GM19455 (cell line): Measurements from ENCODE around the gene SH3RF1.

Experiments used
- ATAC-seq: cut with Tn5 transposase; IDR thresholded peaks from one replicate; pipeline ENCODE4 v1.9.1; 2021; ENCODE audit not compliant: unreplicated experiment

SH3RF1 gene

GRCh38 chr4:169139021-169139420 is 131.7 kb downstream of the SH3RF1 start:
- no peak for ATAC-seq

GRCh38 chr4:169137558-169137920 is 133.2 kb downstream of the SH3RF1 start:
- ATAC-seq, result no peak

DNA sequence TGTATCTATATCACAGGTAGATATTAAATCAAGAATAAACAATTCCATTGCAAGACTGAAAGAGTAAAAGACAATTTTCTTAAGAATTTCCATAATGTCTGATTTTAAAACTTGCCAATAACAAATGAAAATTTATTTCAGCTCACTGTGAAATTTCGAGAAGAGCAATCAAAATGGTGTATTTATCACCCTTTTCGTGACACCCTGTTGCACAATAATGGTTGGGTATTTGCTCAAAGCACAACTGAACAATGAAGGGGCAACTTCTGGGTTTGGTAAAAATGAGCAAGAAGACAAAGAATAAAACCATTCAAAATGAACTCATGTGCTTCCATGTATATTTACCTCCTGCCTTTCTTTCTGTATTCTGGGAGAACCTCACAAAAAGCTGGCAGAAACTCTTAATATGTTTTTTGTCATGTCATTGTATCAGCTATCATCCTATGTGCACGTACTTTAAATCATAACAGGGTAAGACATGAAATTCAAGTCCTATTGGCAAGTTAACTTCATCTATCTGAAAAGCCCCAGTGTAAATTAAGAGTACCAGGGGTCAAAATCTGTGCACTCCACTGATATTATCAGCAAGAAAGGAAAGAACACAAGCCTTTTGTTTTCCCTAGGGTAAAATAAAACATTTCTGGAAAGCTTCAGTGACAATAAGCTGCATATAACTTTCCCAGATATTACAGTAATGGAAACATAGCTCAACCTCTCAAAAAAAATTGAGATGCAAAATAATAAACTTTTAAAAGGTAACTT is 133.8 kb downstream of the SH3RF1 start:
- no peak for ATAC-seq

DNA sequence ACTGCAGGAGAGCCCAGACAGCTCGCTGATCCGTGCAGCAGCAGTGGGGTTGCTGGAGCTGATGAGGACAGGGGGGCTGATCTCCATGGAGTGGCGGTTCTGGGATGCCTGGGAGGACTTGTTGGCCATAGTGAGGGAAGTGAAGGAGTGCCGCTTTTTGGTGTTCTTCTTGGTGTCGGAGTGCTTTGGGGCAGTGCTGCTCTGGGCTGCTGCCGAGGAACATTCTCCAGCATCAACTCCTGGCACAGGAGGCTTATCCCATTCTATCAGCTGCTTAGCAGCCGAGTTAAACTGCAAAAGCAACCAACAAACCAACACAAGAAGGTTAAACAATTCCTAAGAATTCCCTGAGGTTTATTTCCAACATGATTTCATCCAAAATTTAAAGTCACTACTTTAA is 134.4 kb downstream of the SH3RF1 start:
- no peak for ATAC-seq

- ATAC-seq, result no peak
These were observed 135.0 kb downstream of the SH3RF1 start for GRCh38 chr4:169135776-169136175.

DNA sequence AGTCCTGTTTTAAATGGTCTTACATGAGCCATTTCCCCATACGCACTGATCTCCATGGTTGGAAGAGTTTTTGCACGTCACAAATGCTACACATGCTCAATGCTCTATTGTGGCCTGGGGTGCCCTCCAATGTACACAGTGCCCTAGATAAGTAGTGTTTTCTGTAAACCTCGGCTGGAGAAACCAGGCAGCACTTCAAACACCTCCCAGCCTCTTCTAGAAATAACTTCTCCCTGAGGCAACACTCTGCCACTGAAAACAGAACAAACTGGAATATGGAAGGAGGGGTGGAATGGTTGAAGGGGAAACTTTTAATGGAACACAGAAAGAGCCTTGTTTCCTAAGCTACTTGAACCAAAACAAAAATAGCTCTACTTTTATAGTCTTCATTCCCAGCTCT is 136.8 kb downstream of the SH3RF1 start:
- ATAC-seq, result no peak

DNA sequence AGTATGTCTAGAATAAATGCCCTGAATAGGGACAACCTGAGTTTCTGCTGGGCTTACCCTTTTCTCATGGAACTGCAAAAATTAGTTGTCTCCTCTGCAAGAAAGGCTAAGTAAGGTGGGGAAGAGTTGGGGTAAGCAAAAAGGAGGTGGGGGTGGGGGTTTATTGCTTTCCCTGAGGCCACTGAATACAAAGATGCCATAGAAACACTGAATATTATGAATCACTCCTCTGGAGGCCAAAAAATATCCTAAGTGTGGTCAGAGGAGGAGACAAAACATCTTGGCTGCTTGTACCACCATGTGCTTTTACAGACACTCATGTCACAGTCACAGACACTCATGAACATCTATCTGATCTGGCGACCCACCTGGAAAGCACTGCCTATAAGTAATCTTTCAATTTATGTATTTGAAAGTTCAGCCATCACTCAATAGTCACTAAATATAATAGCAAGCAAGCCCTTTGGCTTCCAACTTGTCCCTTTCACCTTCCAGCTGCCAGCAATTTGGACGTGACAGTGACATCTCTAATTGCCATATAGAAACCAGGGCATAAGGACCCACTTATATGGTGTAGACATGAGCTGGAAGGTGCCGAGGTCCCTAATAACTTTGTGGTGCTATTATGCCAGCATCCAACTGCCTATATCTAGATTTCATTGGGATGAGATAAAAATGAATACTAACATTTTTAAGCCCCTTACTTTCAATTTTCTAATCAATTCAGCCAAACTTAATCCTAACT is 138.0 kb downstream of the SH3RF1 start:
- no peak for ATAC-seq

- ATAC-seq, result no peak
These were observed 139.1 kb downstream of the SH3RF1 start for GRCh38 chr4:169131556-169132208.

DNA sequence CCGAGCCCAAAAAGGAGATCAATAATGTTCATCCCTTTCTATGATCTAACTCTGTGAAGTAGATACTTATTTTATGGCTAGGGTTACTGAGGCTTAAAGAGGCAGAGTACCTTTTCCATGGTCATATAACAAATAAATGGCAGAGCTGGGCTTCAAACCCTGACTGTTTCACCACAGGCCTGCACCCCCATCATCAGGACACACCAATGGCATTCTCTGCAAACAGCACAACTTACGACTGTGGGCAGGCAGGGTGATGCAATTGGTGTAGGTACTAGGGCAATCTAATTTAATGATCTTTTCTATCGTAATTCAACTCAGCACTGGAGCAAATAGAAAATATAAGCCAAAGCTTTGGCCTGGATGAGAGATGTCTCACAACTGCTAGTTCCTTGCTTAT is 141.9 kb downstream of the SH3RF1 start:
- no peak for ATAC-seq

- no peak for ATAC-seq
These were observed 143.4 kb downstream of the SH3RF1 start for GRCh38 chr4:169127314-169127713.

GRCh38 chr4:169124661-169125060 is 146.1 kb downstream of the SH3RF1 start:
- no peak for ATAC-seq

DNA sequence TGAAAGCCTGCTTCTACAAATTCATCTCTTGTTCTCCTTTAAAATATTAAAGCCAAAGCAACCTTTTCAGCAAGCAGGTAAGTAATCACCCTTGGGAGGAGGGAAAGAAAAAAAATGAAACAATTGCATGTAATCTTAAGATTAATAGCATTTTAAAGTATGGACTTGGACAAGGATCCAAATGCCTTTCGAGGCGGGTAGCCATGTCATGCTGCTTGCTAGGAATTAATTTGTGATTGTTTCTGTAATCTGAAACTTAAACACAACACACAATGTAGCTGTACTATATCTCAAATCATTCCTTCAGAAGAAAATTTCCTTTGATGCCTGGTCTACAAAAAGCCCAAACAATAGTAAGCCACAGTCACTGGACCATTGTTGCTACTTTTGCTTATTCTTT is 148.3 kb downstream of the SH3RF1 start:
- no peak for ATAC-seq

DNA sequence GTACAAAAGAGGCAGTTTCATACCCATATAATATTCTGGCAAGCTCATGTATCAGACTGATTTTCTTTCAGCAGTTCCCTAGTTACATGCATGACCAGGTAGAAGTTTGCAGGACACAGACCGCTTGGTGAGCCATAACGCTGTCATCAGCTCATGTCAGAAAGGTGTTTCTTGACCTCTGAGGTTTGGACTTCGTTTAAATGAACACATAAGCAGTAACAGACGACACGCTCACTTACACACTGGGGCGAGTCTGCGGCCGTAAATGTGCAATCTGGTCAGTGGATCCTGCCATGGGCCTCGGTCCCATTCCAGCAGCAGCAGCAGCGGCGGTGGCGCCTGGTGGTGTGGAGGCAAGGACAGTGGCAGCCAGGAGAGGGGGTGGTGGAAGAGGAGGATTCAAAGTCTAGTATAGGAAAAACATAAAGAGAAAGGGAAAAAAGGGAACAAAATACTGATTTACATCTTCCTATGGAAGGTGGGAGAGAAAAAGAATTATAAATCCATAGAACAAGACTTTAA is 148.8 kb downstream of the SH3RF1 start:
- ATAC-seq, result no peak

GRCh38 chr4:169120624-169121023 is 150.1 kb downstream of the SH3RF1 start:
- no peak for ATAC-seq

DNA sequence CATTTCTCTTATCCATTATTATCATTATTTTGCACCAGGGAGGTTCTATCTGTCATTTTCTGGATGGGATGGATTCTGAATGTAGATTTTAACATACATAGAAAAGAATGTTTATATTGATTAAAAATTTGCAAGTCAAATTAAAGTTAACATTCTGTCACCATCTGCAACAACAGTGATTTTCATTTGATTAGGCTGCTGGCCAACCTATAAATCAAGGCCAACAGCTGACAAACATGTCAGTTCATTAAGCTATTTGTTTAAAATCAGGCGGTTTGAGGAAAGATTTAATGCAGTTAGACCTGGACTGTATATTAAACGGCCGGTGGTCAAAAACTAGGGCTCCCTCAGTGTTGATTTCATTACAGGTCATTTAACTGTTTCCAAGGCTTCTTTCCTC is 151.2 kb downstream of the SH3RF1 start:
- no peak for ATAC-seq

GRCh38 chr4:169117591-169118081 is 153.1 kb downstream of the SH3RF1 start:
- ATAC-seq, result no peak

- no peak for ATAC-seq
These were observed 154.4 kb downstream of the SH3RF1 start for GRCh38 chr4:169116270-169116901.

- no peak for ATAC-seq
These were observed 154.9 kb downstream of the SH3RF1 start for GRCh38 chr4:169115897-169116254.

GRCh38 chr4:169115144-169115896 is 155.4 kb downstream of the SH3RF1 start:
- ATAC-seq, result no peak

DNA sequence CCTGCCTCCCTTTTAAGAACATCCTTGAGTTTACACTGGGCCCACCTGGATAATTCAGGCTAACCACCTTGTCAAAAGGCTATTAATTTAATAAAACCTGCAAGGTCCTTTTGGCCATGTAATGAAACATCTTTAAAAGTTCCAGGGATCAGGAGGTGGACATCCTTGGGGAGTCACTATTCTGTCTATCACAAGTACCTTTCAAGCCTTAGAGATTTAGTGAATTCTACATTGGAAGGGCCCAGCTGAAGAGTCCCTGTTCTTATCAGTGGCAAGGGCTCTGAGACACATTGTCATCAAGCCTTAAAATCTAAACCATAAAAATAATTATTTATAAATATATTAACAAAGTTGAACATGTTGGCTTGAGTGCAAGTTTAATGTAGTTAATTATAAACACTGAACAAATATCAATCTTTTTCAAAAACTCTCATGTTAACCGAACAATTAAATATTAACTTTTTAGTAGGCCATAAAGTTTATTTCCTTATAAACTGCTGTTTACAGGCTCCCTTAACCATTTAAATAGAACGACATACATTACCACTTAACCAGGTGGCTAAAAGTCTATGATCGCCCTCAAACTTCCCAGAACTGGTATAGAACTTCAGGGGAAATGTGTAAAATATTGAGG is 156.3 kb downstream of the SH3RF1 start:
- no peak for ATAC-seq
